OCI-LY1 (cell line): Measurements from ENCODE around the gene TNIP1.

Experiments used
- H2AFZ ChIP-seq: fragments of 200-600 bp; sonication (generic), shearing (Covaris generic); 2 replicates; pipeline ENCODE4 v1.6.0; 2014; ENCODE audit warnings: antibody characterized with exemption, mild to moderate bottlenecking, low read length
- H3F3A ChIP-seq: fragments of 200-600 bp; sonication (generic), shearing (Covaris generic); 2 replicates; pipeline ENCODE4 v1.6.0; 2014; ENCODE audit warnings: mild to moderate bottlenecking, antibody characterized with exemption, low read length, moderate library complexity; ENCODE audit not compliant: insufficient read depth
- H3K27ac ChIP-seq: fragments of 200-600 bp; sonication (generic); 2 replicates; pipeline ENCODE4 v1.5.1; 2014; ENCODE audit warnings: low read length, mixed run types, mild to moderate bottlenecking, low read depth; ENCODE audit not compliant: poor library complexity, severe bottlenecking
- H3K27me3 ChIP-seq: fragments of 200-600 bp; sonication (generic); 2 replicates; pipeline ENCODE4 v1.6.0; 2014; ENCODE audit warnings: antibody characterized with exemption, mild to moderate bottlenecking, low read length, moderate library complexity; ENCODE audit not compliant: insufficient read depth
- H3K36me3 ChIP-seq: fragments of 200-600 bp; sonication (generic); 2 replicates; pipeline ENCODE4 v1.6.1; 2014; ENCODE audit warnings: mild to moderate bottlenecking, antibody characterized with exemption, low read length, moderate library complexity, mixed read lengths; ENCODE audit not compliant: insufficient read depth
- H3K4me1 ChIP-seq: fragments of 200-600 bp; sonication (generic); 2 replicates; pipeline ENCODE4 v1.5.1; 2014; ENCODE audit warnings: mild to moderate bottlenecking, low read length, moderate library complexity; ENCODE audit not compliant: insufficient read depth, severe bottlenecking
- H3K4me2 ChIP-seq: fragments of 200-600 bp; sonication (generic), shearing (Covaris generic); 2 replicates; pipeline ENCODE4 v1.6.1; 2014; ENCODE audit warnings: low read length
- H3K4me3 ChIP-seq: fragments of 200-600 bp; sonication (generic); 2 replicates; pipeline ENCODE4 v1.5.1; 2014; ENCODE audit warnings: low read length, low read depth, mild to moderate bottlenecking, mixed read lengths; ENCODE audit not compliant: poor library complexity, severe bottlenecking
- H3K79me2 ChIP-seq: fragments of 200-600 bp; shearing (Covaris generic); 2 replicates; pipeline ENCODE4 v1.6.1; 2016; ENCODE audit warnings: mixed run types, low read length, mixed read lengths; ENCODE audit not compliant: insufficient read depth
- H3K9ac ChIP-seq: fragments of 200-600 bp; sonication (generic), shearing (Covaris generic); 2 replicates; pipeline ENCODE4 v1.6.1; 2014; ENCODE audit warnings: mild to moderate bottlenecking, low read length, mixed read lengths
- H3K9me2 ChIP-seq: fragments of 200-600 bp; sonication (generic), shearing (Covaris generic); 2 replicates; pipeline ENCODE4 v1.6.1; 2014; ENCODE audit warnings: low read depth, mild to moderate bottlenecking, low read length, mixed read lengths
- H3K9me3 ChIP-seq: fragments of 200-600 bp; shearing (Covaris generic); 2 replicates; pipeline ENCODE4 v1.6.1; 2014; ENCODE audit warnings: low read length, mixed read lengths
- H4K20me1 ChIP-seq: fragments of 200-600 bp; sonication (generic), shearing (Covaris generic); 2 replicates; pipeline ENCODE4 v1.6.0; 2016; ENCODE audit warnings: mild to moderate bottlenecking, low read length; ENCODE audit not compliant: insufficient read depth
- CTCF ChIP-seq: fragments of 200-600 bp; sonication (generic), shearing (Covaris generic); IDR thresholded peaks from 2 replicates; pipeline ENCODE4 v1.5.1; 2017; ENCODE audit warnings: mild to moderate bottlenecking, antibody characterized with exemption, low read length, moderate library complexity, mixed read lengths
- EZH2 ChIP-seq: fragments of 200-600 bp; sonication (generic), shearing (Covaris generic); IDR thresholded peaks from 2 replicates; pipeline ENCODE4 v1.8.0; 2017; ENCODE audit warnings: borderline replicate concordance, mixed run types, mild to moderate bottlenecking, antibody characterized with exemption, low read length, moderate library complexity, mixed read lengths

Gene TNIP1

GRCh38 chr5:151097061-151097460, 16.2 kb upstream of the TNIP1 start:
- no peak overlapping the region for H3K27ac ChIP-seq
- no peak overlapping the region for H2AFZ ChIP-seq
- no peaks in the 10 kb centered on the region for H3K9me3 ChIP-seq
- no peaks in the 10 kb centered on the region for H3K36me3 ChIP-seq
- H3K9ac ChIP-seq, result no peak overlapping the region
- TF ChIP-seq EZH2, result no peak
- no peaks in the 10 kb centered on the region for H3K27me3 ChIP-seq
- no peaks in the 10 kb centered on the region for H3F3A ChIP-seq
- no peaks in the 10 kb centered on the region for H3K79me2 ChIP-seq
- H3K4me1 ChIP-seq, result peaks cover 65% of the 10 kb centered on the region
- H3K9me2 ChIP-seq, result no peaks in the 10 kb centered on the region
- no peak overlapping the region for H3K4me2 ChIP-seq
- no peak overlapping the region for H3K4me3 ChIP-seq
- H4K20me1 ChIP-seq, result no peaks in the 10 kb centered on the region

- no peaks in the 10 kb centered on the region for H3K9me3 ChIP-seq
- H3K4me3 ChIP-seq, result no peak overlapping the region
- H4K20me1 ChIP-seq, result no peaks in the 10 kb centered on the region
- no peaks in the 10 kb centered on the region for H3K9me2 ChIP-seq
- peak overlapping the region; percentile 80 for H3K27ac ChIP-seq
- no peaks in the 10 kb centered on the region for H3K79me2 ChIP-seq
- H2AFZ ChIP-seq, result no peak overlapping the region
- TF ChIP-seq CTCF, result no peak
- no peak for TF ChIP-seq EZH2
- H3F3A ChIP-seq, result no peaks in the 10 kb centered on the region
- no peaks in the 10 kb centered on the region for H3K36me3 ChIP-seq
- no peaks in the 10 kb centered on the region for H3K27me3 ChIP-seq
- peaks cover 65% of the 10 kb centered on the region for H3K4me1 ChIP-seq
- H3K9ac ChIP-seq, result no peak overlapping the region
- H3K4me2 ChIP-seq, result no peak overlapping the region
These were observed 15.2 kb upstream of the TNIP1 start for GRCh38 chr5:151096001-151096373.

- Histone ChIP-seq H3K27me3 (no peaks in the 10 kb centered on the region), H3K4me3 (no peak overlapping the region), H4K20me1 (no peaks in the 10 kb centered on the region), H3K36me3 (no peaks in the 10 kb centered on the region), H3K79me2 (no peaks in the 10 kb centered on the region), H3F3A (no peaks in the 10 kb centered on the region), H3K27ac (peak overlapping the region; percentile 80), H3K9me2 (no peaks in the 10 kb centered on the region), H3K4me1 (peaks cover 64% of the 10 kb centered on the region), H3K4me2 (no peak overlapping the region; the same call in 1 of the 2 replicates), H3K9ac (peak overlapping the region; percentile 21; the same call in 1 of the 2 replicates), H3K9me3 (no peaks in the 10 kb centered on the region), H2AFZ (no peak overlapping the region)
- TF ChIP-seq CTCF (no peak), EZH2 (no peak)
These were observed 14.6 kb upstream of the TNIP1 start for GRCh38 chr5:151095341-151096000.

GRCh38 chr5:151094852-151095245, 14.0 kb upstream of the TNIP1 start:
- Histone ChIP-seq H3K9me3 (no peaks in the 10 kb centered on the region), H2AFZ (no peak overlapping the region), H3K36me3 (no peaks in the 10 kb centered on the region), H4K20me1 (no peaks in the 10 kb centered on the region), H3K27me3 (no peaks in the 10 kb centered on the region), H3K27ac (peak overlapping the region; percentile 80), H3K4me1 (peaks cover 58% of the 10 kb centered on the region), H3K9me2 (no peaks in the 10 kb centered on the region), H3K79me2 (no peaks in the 10 kb centered on the region), H3F3A (no peaks in the 10 kb centered on the region), H3K4me3 (no peak overlapping the region), H3K9ac (no peak overlapping the region; the same call in 1 of the 2 replicates), H3K4me2 (peak overlapping the region; percentile 63; the same call in 1 of the 2 replicates)
- TF ChIP-seq CTCF, result no peak
- TF ChIP-seq EZH2, result no peak
